Stomach (tissue), 9 donors: ENCODE measurements around the gene TSHR. TPM values are rescaled to one million over a fixed set of nuclear protein-coding genes. Genes with fewer than 3 reads are reported as not detected.

Experiments
- DNase-seq, 2 donors: peaks; one replicate each; pipeline versions ENCODE4 v3.0.0 to v3.0.0-alpha.2; 2013 to 2019
- H3K27ac ChIP-seq, 5 donors: fragments of 200-600 bp in 4 of 5; sonication (generic) in 4 of 5; one replicate each; pipeline ENCODE4 v1.5.1; 2013 to 2019; ENCODE audit warnings: mild to moderate bottlenecking in 1 of 5, moderate library complexity in 1 of 5
- H3K27me3 ChIP-seq, 3 donors: fragments of 200-600 bp; sonication (generic); one replicate each; pipeline ENCODE4 v1.5.1; 2017 to 2019; ENCODE audit warnings: mixed run types in 1 of 3
- H3K36me3 ChIP-seq, 4 donors: fragments of 200-600 bp; sonication (generic); 1 replicate in 3 of 4; 2 replicates in 1 of 4; pipeline ENCODE4 v1.5.1; 2016 to 2019
- H3K4me1 ChIP-seq, 4 donors: fragments of 200-600 bp; sonication (generic); one replicate each; pipeline ENCODE4 v1.5.1; 2016 to 2019
- H3K4me3 ChIP-seq, 4 donors: fragments of 200-600 bp; sonication (generic) in 3 of 4; one replicate each; pipeline ENCODE4 v1.5.1; 2016 to 2019; ENCODE audit warnings: mild to moderate bottlenecking in 1 of 4
- H3K9me3 ChIP-seq, 4 donors: fragments of 200-600 bp; sonication (generic); one replicate each; pipeline ENCODE4 v1.5.1; 2016 to 2019
- EP300 ChIP-seq: sonication (generic); formaldehyde crosslinking; IDR thresholded peaks from one replicate; pipeline ENCODE4 v1.6.1; 2017; ENCODE audit warnings: antibody characterized with exemption
- POLR2A ChIP-seq, 4 donors: fragments of 450-650 bp; IDR thresholded peaks; one replicate each; pipeline ENCODE4 v1.6.1; 2016; ENCODE audit warnings: antibody characterized with exemption in 4 of 4, control low read depth in 2 of 4, mild to moderate bottlenecking in 1 of 4, moderate library complexity in 1 of 4
- POLR2AphosphoS5 ChIP-seq, 3 donors: sonication (generic); formaldehyde crosslinking; IDR thresholded peaks; one replicate each; pipeline ENCODE4 v1.6.1; 2016; ENCODE audit warnings: antibody characterized with exemption in 3 of 3
- WGBS, 5 donors: extraction: QIAGEN DNeasy Blood & Tissue Kit in 3 of 5; methylation state at CpG; one replicate each; pipeline versions ENCODE4 v1.1.5 to v1.1.7; 2013 to 2018; 5-methylcytosine and 5-hydroxymethylcytosine counted together
- intact Hi-C: fragments of 100-400 bp; cut with DNase I; formaldehyde crosslinking; loops from one replicate; pipeline ENCODE4 v1.15.1; 2023; ENCODE audit warnings: low total_unique reads
- polyA plus RNA-seq, 3 donors: library from polyadenylated mRNA; stranded (reverse); fragments of 200-250 nt; gene quantifications; one replicate each; pipeline ENCODE4 v1.2.3, GENCODE V29; 2013
- total RNA-seq, 5 donors: library from RNA; depleted of rRNA; stranded (reverse); fragments of >200 nt; gene quantifications; one replicate each; pipeline versions ENCODE4 v1.1.0 to v1.2.3, GENCODE V29; 2014 to 2016
- TF ChIP-seq, protein P1 (sequence below), 7 experiments: fragments of 450-650 bp in 4 of 7; fragments of 200-600 bp in 3 of 7; sonication (generic) in 3 of 7; IDR thresholded peaks; one replicate each; pipeline ENCODE4 v1.5.1; 2016 to 2019; ENCODE audit warnings: antibody characterized with exemption in 7 of 7, control low read depth in 2 of 7, mild to moderate bottlenecking in 1 of 7
- donor health status: healthy with polysubstance abuse.
- donor health status: Bipolar disorder and iron deficiency.
- donor health status: healthy.

Gene TSHR
- total and polyA plus RNA-seq, 8 donors: 0.18 to 0.46 (median 0.45) TPM; not detected in 5

DNA sequence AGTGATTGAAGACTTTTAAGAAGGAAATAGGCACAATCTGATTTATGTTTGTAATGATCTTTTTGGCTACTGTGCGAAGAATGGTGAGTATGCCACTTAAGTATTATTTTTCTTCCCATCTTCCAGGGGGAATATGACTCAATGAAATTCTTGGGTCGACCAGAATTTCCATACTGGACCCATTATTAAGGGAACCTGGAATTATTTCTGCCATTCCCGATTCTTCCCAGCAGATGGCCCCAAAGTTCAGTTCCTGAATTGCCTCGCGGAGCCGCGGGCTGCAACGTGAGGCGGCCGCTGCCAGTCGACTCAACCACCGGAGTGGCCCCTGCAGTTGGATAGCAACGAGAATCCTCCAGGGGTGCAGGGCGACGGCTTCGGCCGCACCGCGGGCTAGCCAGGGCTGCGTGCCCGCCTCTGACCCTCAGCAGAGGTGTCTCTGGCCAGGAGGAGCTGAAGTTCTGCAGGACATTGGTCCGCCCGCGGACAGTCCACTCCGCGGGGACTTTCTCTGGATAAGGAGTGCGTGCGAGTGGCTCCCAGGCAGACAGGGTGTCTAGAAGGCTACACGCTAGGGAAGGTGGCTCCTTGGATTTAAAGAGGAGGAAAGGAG is 628 bp upstream of the TSHR start:
- DNase-seq: peak; percentile 84 to 89
- Histone ChIP-seq H3K27ac (peak overlapping the region in 1 of 5 donors; percentile 13), H3K36me3 (no peaks in the 10 kb centered on the region), H3K27me3 (peaks cover 0 to 20% (median 9%) of the 10 kb centered on the region in 3 donors), H3K9me3 (no peaks in the 10 kb centered on the region), H3K4me1 (peaks cover 8 to 13% (median 10%) of the 10 kb centered on the region in 4 donors), H3K4me3 (peak overlapping the region; percentile 48 to 64 (median 50))
- TF ChIP-seq POLR2A (IDR thresholded peaks at IDR 0.05) (no peak), POLR2AphosphoS5 (IDR thresholded peaks at IDR 0.05) (peak in 1 of 3 donors; percentile 44), EP300 (no peak)
- TF ChIP-seq, protein P1, sequence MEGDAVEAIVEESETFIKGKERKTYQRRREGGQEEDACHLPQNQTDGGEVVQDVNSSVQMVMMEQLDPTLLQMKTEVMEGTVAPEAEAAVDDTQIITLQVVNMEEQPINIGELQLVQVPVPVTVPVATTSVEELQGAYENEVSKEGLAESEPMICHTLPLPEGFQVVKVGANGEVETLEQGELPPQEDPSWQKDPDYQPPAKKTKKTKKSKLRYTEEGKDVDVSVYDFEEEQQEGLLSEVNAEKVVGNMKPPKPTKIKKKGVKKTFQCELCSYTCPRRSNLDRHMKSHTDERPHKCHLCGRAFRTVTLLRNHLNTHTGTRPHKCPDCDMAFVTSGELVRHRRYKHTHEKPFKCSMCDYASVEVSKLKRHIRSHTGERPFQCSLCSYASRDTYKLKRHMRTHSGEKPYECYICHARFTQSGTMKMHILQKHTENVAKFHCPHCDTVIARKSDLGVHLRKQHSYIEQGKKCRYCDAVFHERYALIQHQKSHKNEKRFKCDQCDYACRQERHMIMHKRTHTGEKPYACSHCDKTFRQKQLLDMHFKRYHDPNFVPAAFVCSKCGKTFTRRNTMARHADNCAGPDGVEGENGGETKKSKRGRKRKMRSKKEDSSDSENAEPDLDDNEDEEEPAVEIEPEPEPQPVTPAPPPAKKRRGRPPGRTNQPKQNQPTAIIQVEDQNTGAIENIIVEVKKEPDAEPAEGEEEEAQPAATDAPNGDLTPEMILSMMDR (IDR thresholded peaks at IDR 0.05): peak in 5 of 7 experiments; percentile 58 to 82 (median 63)
- intact Hi-C loops: loop anchor here (2.0 kb wide), 1 partner anchor 32 kb away; no protein-coding TSS in a partner anchor
- 0 to 1% (median 1%) methylated on average over 11 to 29 of the region's 29 CpGs for WGBS, 5 donors

DNA sequence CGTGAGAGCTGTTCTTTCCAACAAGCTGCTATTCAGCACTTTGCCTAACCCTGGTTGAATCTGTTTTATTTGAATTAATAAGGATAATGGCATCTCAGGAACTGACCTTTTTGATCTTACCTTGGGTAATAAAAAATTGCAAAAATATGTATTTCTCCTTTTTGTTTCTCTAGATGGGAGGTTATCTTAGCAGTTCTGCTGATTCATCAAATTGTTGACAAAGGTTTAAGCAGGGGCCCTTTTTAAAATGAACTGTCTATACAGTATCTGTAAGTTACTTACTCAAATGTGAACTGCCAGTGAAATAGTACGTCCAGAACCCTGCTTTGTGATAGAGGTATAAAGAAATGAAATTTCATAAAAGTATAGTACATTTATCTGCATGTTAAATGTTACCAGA is 681 bp downstream of the TSHR start:
- DNase-seq: no peak
- WGBS, 5 donors: 52 to 68% (median 66%) methylated on average over 2 of the region's 2 CpGs
- Histone ChIP-seq H3K27me3 (peaks cover 0 to 20% (median 9%) of the 10 kb centered on the region in 3 donors), H3K9me3 (no peaks in the 10 kb centered on the region), H3K36me3 (no peaks in the 10 kb centered on the region), H3K4me1 (peaks cover 8 to 13% (median 10%) of the 10 kb centered on the region in 4 donors), H3K27ac (no peak overlapping the region), H3K4me3 (no peak overlapping the region)
- intact Hi-C loops: no loop called here
- TF ChIP-seq POLR2AphosphoS5 (IDR thresholded peaks at IDR 0.05) (no peak), POLR2A (IDR thresholded peaks at IDR 0.05) (no peak), EP300 (no peak)
- TF ChIP-seq, protein P1 (IDR thresholded peaks at IDR 0.05): no peak

DNA sequence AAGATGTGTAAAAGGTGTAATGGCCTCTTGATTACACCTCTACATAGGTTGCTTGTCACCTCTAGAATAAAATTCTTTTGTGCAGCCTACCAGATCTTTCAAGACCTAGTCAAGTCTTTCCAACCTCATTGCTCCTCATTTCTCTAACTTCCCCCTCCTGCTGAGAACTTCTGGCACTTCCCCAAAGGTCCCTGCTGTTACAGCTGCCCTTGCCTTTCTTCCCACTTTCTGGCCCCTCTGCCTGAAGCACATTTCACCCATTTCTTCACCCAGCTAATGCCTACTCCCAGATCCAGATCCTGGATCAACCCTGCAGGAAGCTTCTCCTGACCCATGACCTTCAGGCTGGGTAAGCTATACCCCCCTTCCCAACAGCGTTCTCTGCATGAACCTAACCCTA is 1.5 kb downstream of the TSHR start:
- no peak overlapping the region for H3K4me3 ChIP-seq
- intact Hi-C loops: no loop called here
- no peaks in the 10 kb centered on the region for H3K36me3 ChIP-seq
- no peak for DNase-seq
- TF ChIP-seq EP300 (no peak), POLR2AphosphoS5 (IDR thresholded peaks at IDR 0.05) (no peak), POLR2A (IDR thresholded peaks at IDR 0.05) (no peak)
- TF ChIP-seq, protein P1 (IDR thresholded peaks at IDR 0.05): no peak
- peaks cover 8 to 13% (median 10%) of the 10 kb centered on the region in 4 donors for H3K4me1 ChIP-seq
- H3K9me3 ChIP-seq: no peaks in the 10 kb centered on the region
- peaks cover 0 to 20% (median 9%) of the 10 kb centered on the region in 3 donors for H3K27me3 ChIP-seq
- WGBS, 5 donors: 74 to 86% (median 77%) methylated on average over 1 of the region's 1 CpG
- H3K27ac ChIP-seq: no peak overlapping the region

DNA sequence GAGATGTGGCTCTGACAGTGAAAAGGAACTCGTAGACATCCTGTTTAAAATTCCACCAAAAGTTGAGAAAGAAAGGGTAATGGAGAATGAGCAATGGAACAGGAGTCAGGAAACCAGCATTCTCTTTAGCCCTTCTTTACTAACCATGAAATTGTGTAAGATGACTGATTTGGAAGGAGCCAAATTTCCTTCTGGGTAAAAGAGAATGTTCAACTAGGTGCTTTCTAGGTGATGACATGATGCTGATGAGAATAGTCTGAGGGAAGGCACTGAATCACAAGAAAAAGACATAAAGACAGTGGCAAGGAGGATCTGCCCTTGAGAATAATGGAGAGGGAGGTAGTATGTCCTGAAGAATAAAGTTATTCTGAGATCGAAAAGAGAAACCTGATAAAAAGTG is 2.2 kb downstream of the TSHR start:
- Histone ChIP-seq H3K4me3 (no peak overlapping the region), H3K27ac (peak overlapping the region in 1 of 5 donors; percentile 57), H3K9me3 (no peaks in the 10 kb centered on the region), H3K4me1 (peaks cover 8 to 13% (median 10%) of the 10 kb centered on the region in 4 donors), H3K27me3 (peaks cover 0 to 20% (median 9%) of the 10 kb centered on the region in 3 donors), H3K36me3 (no peaks in the 10 kb centered on the region)
- DNase-seq: no peak
- intact Hi-C loops: no loop called here
- WGBS, 5 donors: 76 to 84% (median 81%) methylated on average over 2 of the region's 2 CpGs
- TF ChIP-seq POLR2AphosphoS5 (IDR thresholded peaks at IDR 0.05) (no peak), EP300 (no peak)

DNA sequence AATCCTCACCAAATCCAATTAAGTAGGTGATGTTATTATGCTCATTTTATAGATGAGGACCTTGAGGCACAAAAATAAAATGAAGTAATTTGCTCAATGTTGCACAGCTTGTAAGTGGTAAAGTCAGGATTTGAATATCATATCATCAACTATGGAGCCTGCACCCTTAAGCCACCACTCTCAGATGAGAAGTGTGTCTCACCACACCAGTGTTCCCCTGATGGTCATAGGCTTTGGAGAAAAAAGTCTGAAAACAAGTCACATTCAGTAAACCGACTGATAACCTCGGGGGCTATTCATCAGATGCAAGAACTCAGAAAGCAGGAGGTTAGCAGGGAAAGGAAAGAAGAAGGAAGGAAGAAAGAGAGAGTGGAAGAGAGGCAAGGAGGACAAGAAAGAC is 2.8 kb downstream of the TSHR start:
- TF ChIP-seq EP300 (no peak), POLR2A (IDR thresholded peaks at IDR 0.05) (no peak), POLR2AphosphoS5 (IDR thresholded peaks at IDR 0.05) (no peak)
- TF ChIP-seq, protein P1 (IDR thresholded peaks at IDR 0.05): no peak
- intact Hi-C loops: no loop called here
- WGBS, 5 donors: 61 to 84% (median 69%) methylated on average over 2 of the region's 2 CpGs
- no peak overlapping the region for H3K4me3 ChIP-seq
- H3K4me1 ChIP-seq: peaks cover 8 to 13% (median 10%) of the 10 kb centered on the region in 4 donors
- H3K9me3 ChIP-seq: no peaks in the 10 kb centered on the region
- H3K36me3 ChIP-seq: no peaks in the 10 kb centered on the region
- no peak for DNase-seq
- peak overlapping the region in 1 of 5 donors; percentile 57 for H3K27ac ChIP-seq
- peaks cover 0 to 20% (median 9%) of the 10 kb centered on the region in 3 donors for H3K27me3 ChIP-seq
